Caco-2 (cell line): ENCODE data around the gene PKDREJ. TPM values are rescaled to one million over a fixed set of nuclear protein-coding genes. Genes with fewer than 3 reads are reported as not detected.

Experiments
- BruUV-seq: library from RNA; stranded (reverse); fragments of 400-500 nt; replicated peaks from 2 replicates; lab custom pipeline; 2021; lab: Mats Ljungman, UMichigan
- CTCF ChIA-PET: fragments of 300-600 bp; sonication (Branson Sonifier 250); formaldehyde crosslinking; loops from one replicate; lab custom pipeline; 2022; ENCODE audit warnings: antibody characterized with exemption; lab: Charles Lee
- POLR2A ChIA-PET: fragments of 300-600 bp; sonication (Branson Sonifier 250); formaldehyde crosslinking; loops from one replicate; lab custom pipeline; 2022; ENCODE audit warnings: antibody characterized with exemption; lab: Charles Lee
- DNase-seq, 2 experiments: peaks; one replicate each; pipeline versions ENCODE4 v3.0.0 to v3.0.0-alpha.2; 2020 to 2022
- H3K27me3 ChIP-seq: replicated peaks from 2 replicates; pipeline ENCODE4 v1.6.0; 2011; ENCODE audit warnings: low read length; ENCODE audit not compliant: control insufficient read depth, insufficient read depth
- H3K36me3 ChIP-seq: 2 replicates; pipeline ENCODE4 v1.5.1; 2011; ENCODE audit warnings: low read length; ENCODE audit not compliant: control insufficient read depth, insufficient read depth
- H3K4me1 ChIP-seq: fragments of 250-450 bp; sonication (Bioruptor Pico); 2 replicates; pipeline ENCODE4 v1.5.1; 2020; ENCODE audit warnings: mild to moderate bottlenecking
- H3K4me3 ChIP-seq: 2 replicates; pipeline ENCODE4 v1.5.1; 2011; ENCODE audit warnings: low read depth, mild to moderate bottlenecking, control low read depth, low read length
- H3K9me3 ChIP-seq: fragments of 250-450 bp; sonication (Bioruptor Pico); 2 replicates; pipeline ENCODE4 v1.5.1; 2020; ENCODE audit warnings: mild to moderate bottlenecking, moderate library complexity
- H3K27ac Mint-ChIP-seq: one replicate; pipeline ENCODE4 v1.8.0; 2022; ENCODE audit warnings: mixed read lengths; ENCODE audit not compliant: unreplicated experiment
- H3K27me3 Mint-ChIP-seq: one replicate; pipeline ENCODE4 v1.8.0; 2022; ENCODE audit warnings: mixed read lengths; ENCODE audit not compliant: insufficient read depth, unreplicated experiment
- H3K36me3 Mint-ChIP-seq: one replicate; pipeline ENCODE4 v1.8.0; 2022; ENCODE audit warnings: mild to moderate bottlenecking, mixed read lengths; ENCODE audit not compliant: insufficient read depth, unreplicated experiment
- H3K4me1 Mint-ChIP-seq: one replicate; pipeline ENCODE4 v1.8.0; 2022; ENCODE audit warnings: low read depth, mixed read lengths; ENCODE audit not compliant: unreplicated experiment
- H3K4me3 Mint-ChIP-seq: one replicate; pipeline ENCODE4 v1.8.0; 2022; ENCODE audit warnings: mild to moderate bottlenecking, moderate library complexity, mixed read lengths; ENCODE audit not compliant: unreplicated experiment
- H3K9me3 Mint-ChIP-seq: one replicate; pipeline ENCODE4 v1.8.0; 2022; ENCODE audit warnings: mixed read lengths; ENCODE audit not compliant: unreplicated experiment
- intact Hi-C: fragments of 100-400 bp; cut with micrococcal nuclease; formaldehyde crosslinking; loops from one replicate; pipeline ENCODE4 v1.10.0; 2022; ENCODE audit not compliant: unreplicated experiment
- total RNA-seq: library from RNA; stranded (reverse); gene quantifications from 2 replicates; pipeline ENCODE4 v1.2.3, GENCODE V29; 2022
- TF ChIP-seq, protein P1 (sequence below), 2 experiments: fragments of 200-600 bp in 1 of 2; IDR thresholded peaks; 1 replicate in 1 of 2; 2 replicates in 1 of 2; pipeline versions ENCODE4 v1.5.1 to v1.8.0; 2011 to 2022; ENCODE audit warnings: antibody characterized with exemption in 1 of 2, control low read depth in 1 of 2, inconsistent platforms in 1 of 2, low read depth in 1 of 2, low read length in 1 of 2, mild to moderate bottlenecking in 1 of 2, moderate library complexity in 1 of 2; ENCODE audit not compliant: insufficient read depth in 1 of 2, severe bottlenecking in 1 of 2, unreplicated experiment in 1 of 2

The PKDREJ gene
- total RNA-seq, 1 experiment from 2014 or later, result not detected

DNA sequence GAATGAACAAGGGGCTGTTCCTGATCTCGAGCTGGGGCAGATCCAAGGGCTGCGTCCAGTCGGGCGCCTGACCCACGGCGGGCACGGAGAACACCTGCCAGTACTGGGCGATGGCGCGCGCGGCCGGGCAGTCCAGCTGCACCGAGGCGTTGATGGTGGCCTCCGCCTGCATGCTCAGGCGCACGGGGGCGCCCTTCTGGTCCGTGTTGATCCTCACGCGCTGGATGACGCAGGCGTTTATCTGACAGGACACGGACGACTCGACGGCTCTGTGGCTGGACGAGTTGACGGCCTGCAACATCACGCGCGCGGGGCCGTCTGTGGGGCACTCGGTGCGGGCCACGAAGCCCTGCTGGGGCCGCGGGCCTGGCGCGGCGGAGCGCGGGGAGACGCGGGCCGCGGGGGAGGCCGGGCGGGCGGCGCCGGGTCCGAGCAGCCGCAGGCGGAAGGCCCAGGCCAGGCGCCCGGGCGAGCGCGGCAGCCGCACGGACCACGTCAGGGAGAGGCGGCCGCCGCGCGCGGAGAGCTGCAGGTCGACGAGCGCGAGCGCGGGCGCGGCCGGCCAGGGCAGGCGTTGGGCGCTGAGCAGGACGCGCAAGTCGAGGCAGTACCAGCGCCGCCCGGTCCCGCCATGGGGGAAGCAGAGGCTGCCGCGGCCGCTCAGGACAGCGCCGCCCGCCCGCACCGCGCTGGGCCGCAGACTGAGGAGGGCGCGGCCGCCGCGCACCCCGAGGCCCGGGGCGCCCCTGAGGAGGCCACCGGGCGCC lies 511 bp downstream of the PKDREJ start:
- Histone ChIP-seq H3K27me3 (no peaks in the 10 kb centered on the region), H3K4me1 (peaks cover 10% of the 10 kb centered on the region), H3K36me3 (no peaks in the 10 kb centered on the region), H3K4me3 (no peak overlapping the region), H3K9me3 (peaks cover 14% of the 10 kb centered on the region)
- ChIA-PET POLR2A (no interaction called here), CTCF (no interaction called here)
- intact Hi-C loops, result no loop called here
- DNase-seq, result no peak
- H3K4me3 Mint-ChIP-seq, result no peak overlapping the region
- H3K36me3 Mint-ChIP-seq, result peaks cover 3% of the 10 kb centered on the region
- H3K4me1 Mint-ChIP-seq, result no peaks in the 10 kb centered on the region
- H3K27me3 Mint-ChIP-seq, result peaks cover 4% of the 10 kb centered on the region
- peaks cover 6% of the 10 kb centered on the region for H3K9me3 Mint-ChIP-seq
- no TSS peak for BruUV-seq
- no peak overlapping the region for H3K27ac Mint-ChIP-seq
- TF ChIP-seq, protein P1, sequence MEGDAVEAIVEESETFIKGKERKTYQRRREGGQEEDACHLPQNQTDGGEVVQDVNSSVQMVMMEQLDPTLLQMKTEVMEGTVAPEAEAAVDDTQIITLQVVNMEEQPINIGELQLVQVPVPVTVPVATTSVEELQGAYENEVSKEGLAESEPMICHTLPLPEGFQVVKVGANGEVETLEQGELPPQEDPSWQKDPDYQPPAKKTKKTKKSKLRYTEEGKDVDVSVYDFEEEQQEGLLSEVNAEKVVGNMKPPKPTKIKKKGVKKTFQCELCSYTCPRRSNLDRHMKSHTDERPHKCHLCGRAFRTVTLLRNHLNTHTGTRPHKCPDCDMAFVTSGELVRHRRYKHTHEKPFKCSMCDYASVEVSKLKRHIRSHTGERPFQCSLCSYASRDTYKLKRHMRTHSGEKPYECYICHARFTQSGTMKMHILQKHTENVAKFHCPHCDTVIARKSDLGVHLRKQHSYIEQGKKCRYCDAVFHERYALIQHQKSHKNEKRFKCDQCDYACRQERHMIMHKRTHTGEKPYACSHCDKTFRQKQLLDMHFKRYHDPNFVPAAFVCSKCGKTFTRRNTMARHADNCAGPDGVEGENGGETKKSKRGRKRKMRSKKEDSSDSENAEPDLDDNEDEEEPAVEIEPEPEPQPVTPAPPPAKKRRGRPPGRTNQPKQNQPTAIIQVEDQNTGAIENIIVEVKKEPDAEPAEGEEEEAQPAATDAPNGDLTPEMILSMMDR (IDR thresholded peaks at IDR 0.05; ENCODE audit: insufficient read depth in 1 of 2, low read depth in 1 of 2, low read length in 1 of 2, severe bottlenecking in 1 of 2, unreplicated experiment in 1 of 2), result no peak

DNA sequence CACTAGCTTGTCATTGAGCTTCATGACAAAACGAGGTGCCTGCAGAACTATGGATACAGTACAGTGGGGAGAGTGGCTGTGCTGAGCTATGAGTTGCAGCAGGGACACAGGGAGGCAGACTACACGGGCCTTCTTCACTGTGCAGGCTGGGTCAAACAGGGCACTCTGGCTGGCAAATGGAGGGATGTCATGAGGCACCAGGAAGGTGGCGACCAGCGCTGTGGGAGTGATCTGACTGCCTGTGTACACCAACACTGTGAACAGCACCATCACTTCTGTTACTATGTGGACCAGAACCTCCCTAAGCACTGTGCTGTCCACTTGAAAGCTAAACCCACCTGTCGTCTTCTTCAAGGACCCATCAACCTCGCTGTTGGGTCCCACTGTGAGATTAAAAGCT lies 3.1 kb downstream of the PKDREJ start:
- POLR2A ChIA-PET, result no interaction called here
- peaks cover 4% of the 10 kb centered on the region for H3K27me3 Mint-ChIP-seq

DNA sequence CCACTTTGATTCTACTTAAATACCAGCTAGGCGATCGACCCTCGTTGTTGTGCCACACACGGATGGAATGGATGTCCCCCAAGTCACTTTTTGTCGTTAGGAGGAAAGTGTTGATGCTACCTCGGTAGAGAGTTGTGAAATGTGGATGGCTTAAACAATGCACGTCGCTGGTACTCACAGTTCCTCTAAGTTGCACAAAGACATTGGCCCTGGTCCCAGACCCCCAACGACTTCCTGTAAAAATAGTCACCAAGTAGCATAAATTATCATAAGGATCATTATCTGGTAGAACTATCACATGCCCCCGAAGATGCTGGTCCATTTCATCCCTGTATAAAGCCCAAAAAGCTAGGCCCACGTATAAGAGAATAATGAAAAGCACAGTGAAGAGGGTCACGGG lies 3.8 kb downstream of the PKDREJ start:
- peaks cover 4% of the 10 kb centered on the region for H3K27me3 Mint-ChIP-seq
- POLR2A ChIA-PET, result no interaction called here
- no TSS peak for BruUV-seq
- H3K36me3 Mint-ChIP-seq, result no peaks in the 10 kb centered on the region
- intact Hi-C loops, result no loop called here
- no peak overlapping the region for H3K27ac Mint-ChIP-seq
- H3K9me3 Mint-ChIP-seq, result no peaks in the 10 kb centered on the region
- CTCF ChIA-PET, result no interaction called here
- H3K36me3 ChIP-seq, result no peaks in the 10 kb centered on the region
- no peaks in the 10 kb centered on the region for H3K27me3 ChIP-seq
- H3K4me3 Mint-ChIP-seq, result no peak overlapping the region
- TF ChIP-seq, protein P1 (IDR thresholded peaks at IDR 0.05; ENCODE audit: insufficient read depth in 1 of 2, low read depth in 1 of 2, low read length in 1 of 2, severe bottlenecking in 1 of 2, unreplicated experiment in 1 of 2), result no peak
- peaks cover 5% of the 10 kb centered on the region for H3K4me1 ChIP-seq
- no peak overlapping the region for H3K4me3 ChIP-seq
- DNase-seq, result no peak
- H3K4me1 Mint-ChIP-seq, result peaks cover 6% of the 10 kb centered on the region
- H3K9me3 ChIP-seq, result no peaks in the 10 kb centered on the region

More for the DNA sequence above, 3.1 kb downstream of the PKDREJ start:
- CTCF ChIA-PET, result no interaction called here
- TF ChIP-seq, protein P1 (IDR thresholded peaks at IDR 0.05; ENCODE audit: insufficient read depth in 1 of 2, low read depth in 1 of 2, low read length in 1 of 2, severe bottlenecking in 1 of 2, unreplicated experiment in 1 of 2), result no peak
- H3K36me3 ChIP-seq, result no peaks in the 10 kb centered on the region
- peaks cover 10% of the 10 kb centered on the region for H3K4me1 ChIP-seq
- no peak overlapping the region for H3K4me3 ChIP-seq
- no peak overlapping the region for H3K27ac Mint-ChIP-seq
- H3K36me3 Mint-ChIP-seq, result no peaks in the 10 kb centered on the region
- no peaks in the 10 kb centered on the region for H3K9me3 Mint-ChIP-seq
- H3K4me1 Mint-ChIP-seq, result peaks cover 6% of the 10 kb centered on the region
- no peak overlapping the region for H3K4me3 Mint-ChIP-seq
- no peak for DNase-seq
- intact Hi-C loops, result no loop called here
- H3K9me3 ChIP-seq, result peaks cover 6% of the 10 kb centered on the region
- BruUV-seq, result no TSS peak
- no peaks in the 10 kb centered on the region for H3K27me3 ChIP-seq
